ENCODE data around the gene CARS1. TPM values are rescaled to one million over a fixed set of nuclear protein-coding genes. Genes with fewer than 3 reads are reported as not detected.

Gene CARS1
- polyA plus RNA-seq, 3 donors, result 24.2 to 29.0 (median 25.4) TPM

DNA sequence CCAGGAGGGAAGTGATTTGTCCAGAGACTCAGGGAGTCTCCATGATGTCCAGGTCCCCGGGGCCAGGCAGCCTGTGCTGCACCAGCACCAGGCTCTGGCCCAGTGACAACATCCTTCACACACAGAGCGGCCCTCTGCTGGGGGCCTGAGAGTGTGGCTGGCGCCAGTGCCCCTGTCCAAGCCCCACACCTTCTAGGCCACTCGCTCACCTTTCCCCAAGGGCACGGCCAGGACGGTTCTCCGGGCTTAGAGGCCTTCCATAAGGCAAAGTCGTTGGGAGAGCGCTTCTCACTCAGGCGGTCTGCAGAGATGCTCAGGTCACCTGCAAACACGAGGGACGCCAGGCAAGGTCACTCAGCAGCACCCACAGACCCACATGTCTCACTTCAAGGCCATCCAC is 37.2 kb downstream of the CARS1 start:
- no peak for DNase-seq (ENCODE audit: extremely low read depth in 1 of 11, low read depth in 9 of 11, low spot score in 4 of 11)

DNA sequence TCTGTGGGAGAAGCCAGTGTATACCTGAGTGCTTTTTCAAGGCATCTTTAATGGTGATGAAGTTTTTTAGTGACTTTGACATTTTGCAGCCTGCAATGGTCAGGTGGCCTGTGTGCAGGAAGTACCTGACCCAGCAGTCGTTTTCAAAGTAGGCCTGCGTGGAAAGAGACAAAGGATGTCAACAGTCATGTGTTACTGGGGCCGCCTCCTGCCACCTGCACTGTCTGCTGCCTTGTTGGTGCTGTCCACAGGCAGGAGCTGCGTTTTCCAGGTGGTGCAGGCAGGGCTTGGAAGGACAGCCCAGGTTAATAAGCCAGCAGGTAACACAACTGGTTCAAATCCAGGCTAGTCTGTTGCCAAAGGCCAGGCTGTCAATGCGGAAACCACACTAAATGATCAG is 38.6 kb downstream of the CARS1 start:
- no peak for DNase-seq (ENCODE audit: extremely low read depth in 1 of 11, low read depth in 9 of 11, low spot score in 4 of 11)

DNA sequence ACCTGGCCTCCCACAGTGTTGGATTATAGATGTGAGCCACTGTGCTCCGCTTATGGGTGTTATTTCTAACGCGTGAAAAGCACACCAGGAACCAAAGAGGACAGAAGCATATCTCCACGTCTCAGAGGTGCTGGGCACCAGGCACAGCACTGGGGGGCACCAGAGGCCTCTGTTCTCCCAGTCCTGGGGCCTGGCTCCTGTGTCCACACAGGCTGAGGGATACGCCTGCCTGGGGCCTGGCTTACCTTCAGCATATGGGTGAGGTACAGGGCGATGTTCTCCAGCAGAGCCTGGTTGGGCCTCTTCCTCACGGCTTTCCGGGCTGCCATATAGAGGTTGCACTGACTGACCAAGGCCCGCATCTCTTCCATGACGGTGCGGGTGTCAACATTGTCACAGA is 40.4 kb downstream of the CARS1 start:
- DNase-seq (ENCODE audit: extremely low read depth in 1 of 11, low read depth in 9 of 11, low spot score in 4 of 11), result no peak

DNA sequence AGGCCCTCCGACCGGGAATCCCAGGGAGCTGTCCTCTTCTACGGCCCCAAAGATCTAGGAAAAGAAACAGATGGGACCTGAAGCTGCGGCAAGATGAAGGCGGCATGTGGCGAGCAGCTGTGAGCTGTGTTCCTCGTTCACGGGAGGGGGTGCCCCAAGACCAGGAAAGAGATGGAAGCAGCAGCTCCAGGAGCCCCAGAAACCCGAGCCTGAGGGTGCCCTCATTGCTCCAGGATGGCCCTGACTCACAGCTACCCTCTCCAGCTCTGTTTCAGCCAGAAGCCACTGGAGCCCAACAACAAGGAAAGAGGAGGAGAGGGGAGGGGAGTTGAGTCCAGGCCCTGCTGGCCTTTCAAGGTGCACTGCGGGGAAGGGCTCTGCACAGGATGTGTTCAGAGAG is 41.4 kb downstream of the CARS1 start:
- DNase-seq (ENCODE audit: extremely low read depth in 1 of 11, low read depth in 9 of 11, low spot score in 4 of 11), result no peak

DNA sequence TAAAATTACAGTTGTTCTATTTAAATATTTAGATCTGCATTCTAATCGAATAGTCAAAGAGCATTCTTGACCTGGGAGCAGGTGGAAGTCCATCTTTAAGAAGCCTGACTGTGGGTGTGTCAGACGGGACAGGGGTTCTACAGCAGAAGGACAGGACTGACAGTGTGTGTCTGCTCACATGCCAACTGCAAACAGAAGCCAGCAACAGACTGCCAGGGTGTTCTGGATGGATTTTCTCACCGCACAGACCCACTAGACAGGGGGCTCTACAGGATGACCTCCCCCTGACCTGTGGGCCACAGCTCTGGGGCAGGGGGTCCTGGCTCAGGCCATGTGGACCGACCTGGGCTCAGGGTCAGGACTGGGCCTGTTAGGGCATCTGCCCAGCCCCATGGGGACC is 42.3 kb downstream of the CARS1 start:
- no peak for DNase-seq (ENCODE audit: extremely low read depth in 1 of 11, low read depth in 9 of 11, low spot score in 4 of 11)

DNA sequence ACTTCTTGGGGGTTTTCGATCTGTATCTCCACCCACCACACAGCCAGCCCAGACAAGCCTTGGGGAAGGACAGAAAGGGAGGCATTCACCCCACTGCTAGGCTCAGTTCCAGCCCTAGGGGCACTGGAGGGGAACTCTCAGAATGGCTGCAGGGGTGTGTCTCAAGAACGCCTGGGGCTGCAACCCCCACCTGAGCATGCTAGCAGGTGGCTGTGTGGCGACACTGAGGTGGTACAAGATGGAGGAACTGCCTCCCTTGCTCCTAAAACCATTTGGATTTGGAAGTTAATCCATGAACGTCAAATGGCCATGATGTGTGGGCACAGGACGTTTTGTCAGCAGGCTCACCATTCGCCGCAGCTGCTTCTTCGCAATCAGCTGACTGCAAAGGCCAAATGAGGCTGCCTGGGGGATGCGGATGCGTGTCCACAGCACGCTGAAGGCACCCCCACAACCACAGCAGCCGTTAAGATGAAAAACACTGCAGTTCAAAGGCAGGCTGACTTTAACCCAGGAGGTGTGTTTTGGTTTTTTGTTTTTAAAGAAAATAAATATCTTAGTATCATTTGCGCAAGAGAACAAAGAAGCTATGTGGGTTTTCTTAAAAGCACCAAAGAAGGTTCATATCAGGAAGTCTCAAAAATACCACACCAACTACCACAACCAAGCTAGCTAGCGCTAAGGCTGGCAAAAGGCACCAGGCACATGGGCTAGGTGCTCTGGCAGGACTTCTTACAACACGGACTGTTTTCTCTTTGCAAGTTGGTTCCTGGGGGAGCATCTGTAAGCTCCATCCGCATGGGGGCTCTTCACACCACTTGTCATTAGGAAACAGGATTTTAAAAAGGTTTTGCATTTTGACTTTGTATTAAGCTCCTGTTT is 42.9 kb downstream of the CARS1 start:
- no peak for DNase-seq (ENCODE audit: extremely low read depth in 1 of 11, low read depth in 9 of 11, low spot score in 4 of 11)

DNA sequence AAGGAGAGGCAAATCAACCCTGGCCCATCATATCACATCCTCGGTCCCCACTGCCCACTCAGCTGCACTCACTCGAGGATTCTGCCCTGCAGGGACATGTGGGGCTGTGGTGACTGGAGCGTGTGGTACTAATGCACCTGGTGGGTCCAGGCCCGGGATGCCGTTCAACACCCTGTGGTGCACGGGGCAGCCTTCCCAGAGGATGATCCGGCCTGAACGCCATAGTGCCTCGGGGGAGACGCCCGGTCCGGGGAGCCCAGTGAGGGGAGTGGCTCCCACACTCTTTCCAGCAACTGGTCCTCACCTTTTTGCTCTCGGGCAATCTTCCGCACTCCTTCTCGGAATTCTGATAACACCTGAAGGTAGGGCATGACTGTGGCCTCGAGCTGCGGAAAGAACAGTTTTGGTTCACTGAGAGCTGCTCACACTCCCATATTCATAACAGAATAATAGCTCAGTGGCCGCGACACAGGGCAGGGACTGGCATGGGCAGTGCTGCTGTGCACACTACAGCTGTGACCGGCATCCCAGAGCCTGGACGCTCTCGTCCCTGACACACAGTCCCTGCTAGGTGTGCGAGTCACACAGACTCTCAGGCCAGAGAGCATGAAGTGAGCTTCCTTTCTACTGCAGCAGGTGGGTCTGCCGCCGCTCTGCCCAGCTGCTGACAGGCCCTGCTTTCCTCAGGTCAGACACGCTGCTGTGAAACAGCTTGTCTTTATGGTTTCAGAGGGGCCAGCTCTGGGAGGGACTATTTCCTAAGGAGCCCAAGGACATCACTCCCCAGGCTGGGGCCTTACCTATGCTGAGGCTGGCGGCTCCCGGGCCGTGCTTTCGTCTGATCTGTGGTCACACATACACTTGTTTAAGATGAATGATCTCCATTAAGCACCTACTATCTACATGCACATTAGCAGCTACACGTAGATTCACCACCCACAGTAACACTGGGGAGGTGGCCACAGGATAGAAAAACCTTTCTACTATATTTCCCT is 45.0 kb downstream of the CARS1 start:
- DNase-seq (ENCODE audit: extremely low read depth in 1 of 11, low read depth in 9 of 11, low spot score in 4 of 11), result no peak

DNA sequence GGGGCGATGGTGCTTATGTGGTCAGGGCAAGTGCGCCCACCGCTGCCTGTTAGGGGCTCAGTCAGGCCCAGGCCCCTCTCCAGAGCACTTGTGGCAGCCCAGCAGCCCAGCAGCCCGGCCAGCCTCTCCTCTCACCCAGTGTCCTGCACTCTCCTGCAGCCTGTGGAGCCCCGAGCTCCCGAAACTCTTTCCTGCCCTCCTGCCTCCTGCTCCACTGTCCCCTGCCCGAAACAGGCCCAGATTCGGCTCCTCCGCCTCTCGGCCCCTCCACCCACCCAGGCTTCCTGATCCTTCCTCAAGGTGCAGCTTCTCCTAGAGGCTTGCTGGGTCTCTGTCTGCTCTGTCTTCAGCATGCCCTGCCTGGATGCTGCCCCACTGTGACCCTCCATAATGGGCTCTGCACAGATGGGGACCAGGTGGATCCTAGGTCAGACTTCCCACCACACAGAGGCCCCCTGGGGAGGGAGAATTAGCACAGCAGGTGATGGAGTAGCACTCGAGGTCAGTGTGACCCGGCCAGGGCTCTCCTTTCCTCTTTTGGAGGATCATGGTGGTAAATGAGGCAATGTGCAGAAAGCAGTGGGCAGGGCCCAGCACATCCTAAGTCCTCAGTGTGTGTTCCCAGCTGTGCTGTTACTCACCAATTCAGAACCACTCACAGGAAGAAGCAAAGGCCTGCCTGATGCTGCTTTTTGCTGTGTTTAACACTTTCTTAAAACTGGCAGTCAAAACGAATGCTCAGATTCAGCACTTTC is 46.5 kb downstream of the CARS1 start:
- no peak for DNase-seq (ENCODE audit: extremely low read depth in 1 of 11, low read depth in 9 of 11, low spot score in 4 of 11)

DNA sequence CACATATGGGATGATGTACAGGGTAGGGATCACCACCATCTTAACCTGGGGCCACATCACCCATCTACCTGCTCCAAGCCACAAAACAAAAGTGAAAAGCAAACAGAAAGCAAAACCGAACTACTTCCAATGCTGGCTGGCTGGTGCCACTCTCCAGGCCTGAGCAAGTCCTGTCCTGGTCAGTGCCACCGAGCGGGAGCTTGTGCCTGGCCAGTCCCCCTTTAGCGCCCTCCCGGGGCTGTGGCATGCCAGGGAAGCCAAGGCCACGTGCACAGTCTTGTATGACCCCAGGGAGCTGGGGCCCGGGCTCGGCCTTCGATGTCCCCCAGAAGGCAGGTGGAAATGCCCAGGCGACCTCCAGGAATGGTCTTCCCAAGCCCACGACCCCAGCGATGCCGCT is 47.2 kb downstream of the CARS1 start:
- DNase-seq (ENCODE audit: extremely low read depth in 1 of 11, low read depth in 9 of 11, low spot score in 4 of 11), result no peak

DNA sequence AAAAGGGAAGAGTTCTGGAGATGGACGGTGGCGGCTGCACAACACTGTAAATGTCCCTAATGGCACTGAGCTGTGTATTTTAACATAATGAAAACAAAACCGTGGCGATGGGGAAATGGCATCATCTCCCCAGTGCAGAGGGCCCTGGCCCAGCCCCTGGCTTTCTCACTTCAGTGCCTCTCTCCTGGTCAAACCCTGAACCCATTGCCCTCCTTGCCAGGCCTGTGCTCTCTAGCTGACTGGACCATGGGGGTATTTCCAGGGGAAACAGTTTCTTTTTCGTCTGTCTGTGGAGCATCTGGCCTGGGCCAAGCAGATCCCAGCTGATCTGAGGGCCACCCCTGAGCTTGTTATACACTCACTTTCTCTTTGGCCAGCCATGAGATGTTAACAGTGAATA is 47.7 kb downstream of the CARS1 start:
- no peak for DNase-seq (ENCODE audit: extremely low read depth in 1 of 11, low read depth in 9 of 11, low spot score in 4 of 11)

DNA sequence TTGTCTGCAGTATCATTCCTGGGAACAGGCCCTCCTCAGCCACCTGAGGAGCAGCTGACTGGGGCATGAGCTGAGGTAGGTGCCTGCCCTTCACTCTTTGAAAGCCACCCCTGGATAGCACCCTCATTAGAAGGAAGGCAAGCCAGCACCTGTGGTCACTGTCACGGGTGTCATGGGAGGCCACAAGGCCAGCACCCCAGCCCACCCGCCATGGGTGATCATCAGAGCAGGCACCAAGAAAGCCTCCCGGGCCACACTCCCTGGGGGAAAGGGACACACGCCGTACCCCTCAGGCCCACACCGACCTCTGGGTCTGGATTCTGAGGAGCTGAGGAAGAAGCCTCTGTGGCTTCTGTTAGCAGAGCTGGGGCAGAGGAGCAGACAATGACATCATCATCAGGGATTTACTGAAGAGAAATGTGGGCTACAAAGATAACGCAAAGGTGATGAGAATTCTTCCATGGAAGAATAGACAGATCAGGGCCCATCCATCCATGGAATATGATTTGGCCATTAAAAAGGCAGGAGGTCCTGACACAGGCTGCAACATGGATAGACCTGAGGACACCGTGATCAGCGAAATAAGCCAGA is 48.4 kb downstream of the CARS1 start:
- no peak for DNase-seq (ENCODE audit: extremely low read depth in 1 of 11, low read depth in 9 of 11, low spot score in 4 of 11)

DNA sequence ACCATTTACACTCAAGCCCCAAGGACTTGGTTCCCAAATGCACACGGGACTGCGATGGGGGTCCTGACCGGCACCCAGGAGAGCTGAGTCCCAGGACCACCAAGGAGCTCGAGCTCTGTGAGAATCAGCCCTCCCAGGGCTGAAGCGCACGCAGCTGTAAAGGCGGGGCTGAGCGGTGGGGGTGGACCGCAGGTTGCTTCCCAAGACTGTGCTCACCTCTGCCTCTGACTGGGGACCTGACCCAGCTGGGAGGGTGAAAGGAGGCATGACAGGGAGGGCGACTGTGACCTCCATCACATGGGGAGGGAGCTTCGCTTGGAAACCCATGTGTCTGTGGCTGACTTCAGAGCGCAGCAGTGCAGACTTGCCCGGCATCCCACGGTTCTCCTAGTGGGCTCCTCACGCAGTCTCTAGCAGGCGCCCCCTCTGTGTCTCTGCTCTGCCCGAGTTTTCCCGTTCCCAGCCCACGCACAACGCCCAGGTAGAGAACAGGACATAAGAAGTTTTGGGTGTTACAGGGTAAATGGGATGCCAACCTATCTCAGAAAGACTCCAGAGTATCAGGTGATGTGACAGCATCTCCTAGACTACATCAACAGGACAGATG is 49.7 kb downstream of the CARS1 start:
- DNase-seq (ENCODE audit: extremely low read depth in 1 of 11, low read depth in 9 of 11, low spot score in 4 of 11), result no peak

DNA sequence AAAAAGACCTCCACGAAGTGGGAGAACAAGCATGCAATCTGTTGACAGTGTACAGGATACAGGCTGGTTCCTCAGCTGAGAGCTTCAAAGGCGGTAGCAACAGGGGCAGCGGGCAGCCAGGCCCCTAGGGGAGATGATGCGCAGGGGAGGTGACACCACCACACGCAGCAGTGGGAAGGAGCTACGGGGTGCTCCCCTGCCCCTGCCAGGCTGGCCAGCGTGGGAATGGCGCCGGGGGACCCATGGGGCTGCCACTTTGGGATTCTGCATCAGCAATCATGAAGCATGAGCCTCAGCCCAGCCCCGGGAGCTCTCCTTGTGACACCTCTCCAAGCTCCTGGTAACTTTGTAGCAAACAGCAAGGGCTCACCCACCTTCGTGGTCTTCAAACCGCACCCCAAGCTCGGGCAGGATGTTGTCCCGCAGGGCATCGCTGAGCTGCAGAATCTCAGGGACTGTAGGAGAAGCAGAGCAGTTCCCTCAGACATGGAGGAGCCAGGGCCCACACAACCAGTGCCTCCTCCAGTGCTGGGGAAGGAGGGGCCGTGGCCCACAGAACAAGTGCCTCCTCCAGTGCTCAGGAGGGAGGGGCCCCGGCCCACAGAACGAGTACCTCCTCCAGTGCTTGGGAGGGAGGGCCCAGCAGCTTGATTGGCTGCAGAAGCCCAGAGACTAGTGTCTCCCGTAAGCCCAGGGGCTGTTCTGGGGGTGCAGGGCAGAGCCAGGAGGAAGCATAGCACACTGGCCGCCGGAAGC is 50.5 kb downstream of the CARS1 start:
- DNase-seq (ENCODE audit: extremely low read depth in 1 of 11, low read depth in 9 of 11, low spot score in 4 of 11), result no peak

DNA sequence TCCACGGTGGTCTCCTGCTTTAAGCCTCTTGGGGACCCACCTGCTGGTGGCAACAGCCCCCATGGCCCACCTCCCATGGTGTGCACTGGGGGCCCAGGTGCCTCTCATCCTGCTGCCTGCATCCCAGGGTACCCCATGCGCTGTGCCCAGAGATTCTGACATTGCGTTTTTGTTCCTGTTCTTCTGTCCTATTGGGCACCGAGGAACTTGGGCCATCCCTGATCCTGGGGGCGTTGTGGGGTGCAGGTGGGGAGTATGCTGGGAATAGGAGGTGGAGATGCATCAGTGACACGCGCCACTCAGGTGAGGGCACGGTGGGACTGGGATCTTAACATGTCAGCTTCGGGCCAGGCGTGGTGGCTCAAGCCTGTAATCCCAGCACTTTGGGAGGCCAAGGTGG is 52.7 kb downstream of the CARS1 start:
- DNase-seq (ENCODE audit: extremely low read depth in 1 of 11, low read depth in 9 of 11, low spot score in 4 of 11), result no peak

DNA sequence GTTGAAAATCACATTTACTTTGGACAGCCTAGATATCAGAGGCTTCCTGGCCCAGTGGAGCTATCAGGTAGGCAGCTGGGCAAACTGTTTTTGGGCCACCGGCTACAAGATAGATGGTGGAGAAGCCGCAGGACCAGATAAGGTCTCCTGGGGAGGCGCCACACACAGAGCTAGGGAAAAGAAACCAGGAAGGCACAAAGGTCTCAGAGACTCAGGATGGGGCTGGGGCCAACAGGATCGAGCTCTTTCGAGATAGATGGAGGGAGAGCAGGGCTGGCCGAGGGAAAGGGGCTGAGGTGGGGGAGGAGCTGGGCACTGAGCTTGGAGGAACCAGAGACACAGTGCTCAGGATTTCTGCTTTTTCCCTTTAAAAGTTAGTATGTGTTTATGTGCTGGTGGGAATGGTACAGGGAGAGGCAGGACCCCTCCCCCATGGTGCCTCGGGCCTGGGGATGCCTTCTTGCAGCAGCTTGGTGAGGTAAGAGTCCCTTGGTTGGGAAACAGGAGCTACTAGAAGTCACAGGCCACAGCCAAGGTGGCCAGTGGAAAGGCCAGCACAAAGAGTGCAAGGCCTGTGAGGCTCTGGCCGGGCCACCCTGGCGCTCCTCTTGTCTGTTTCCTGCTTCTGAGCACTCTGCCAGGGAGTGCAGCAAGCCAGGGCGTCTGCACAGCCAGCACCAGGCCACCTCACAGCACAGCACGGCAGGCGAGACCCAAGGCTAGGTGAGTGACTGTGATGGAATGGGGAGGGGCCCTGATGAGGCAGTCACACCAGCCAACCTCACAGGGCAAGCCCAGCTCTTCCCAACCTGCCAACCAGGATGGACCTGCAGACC is 53.6 kb downstream of the CARS1 start:
- no peak for DNase-seq (ENCODE audit: extremely low read depth in 1 of 11, low read depth in 9 of 11, low spot score in 4 of 11)

DNA sequence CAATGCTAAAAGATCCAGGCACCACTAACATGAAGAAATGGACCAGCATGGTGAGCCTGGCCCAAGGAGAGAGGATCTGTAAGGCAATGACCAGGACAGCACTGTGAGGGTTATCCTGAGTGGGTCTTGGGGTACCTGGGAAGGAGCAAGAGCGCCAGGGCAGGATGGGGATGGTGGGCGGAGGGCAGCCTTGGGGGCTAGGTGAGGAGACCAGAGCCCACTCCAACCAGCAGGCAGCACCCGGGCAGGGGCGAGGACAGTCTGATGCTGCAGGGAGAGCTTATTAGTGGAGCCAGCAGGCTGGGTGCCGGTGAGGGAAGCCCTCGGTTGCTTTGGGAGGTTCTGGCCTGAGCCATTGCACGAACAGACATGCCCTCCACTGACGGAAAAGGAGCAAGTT is 54.4 kb downstream of the CARS1 start:
- DNase-seq (ENCODE audit: extremely low read depth in 1 of 11, low read depth in 9 of 11, low spot score in 4 of 11), result no peak

DNA sequence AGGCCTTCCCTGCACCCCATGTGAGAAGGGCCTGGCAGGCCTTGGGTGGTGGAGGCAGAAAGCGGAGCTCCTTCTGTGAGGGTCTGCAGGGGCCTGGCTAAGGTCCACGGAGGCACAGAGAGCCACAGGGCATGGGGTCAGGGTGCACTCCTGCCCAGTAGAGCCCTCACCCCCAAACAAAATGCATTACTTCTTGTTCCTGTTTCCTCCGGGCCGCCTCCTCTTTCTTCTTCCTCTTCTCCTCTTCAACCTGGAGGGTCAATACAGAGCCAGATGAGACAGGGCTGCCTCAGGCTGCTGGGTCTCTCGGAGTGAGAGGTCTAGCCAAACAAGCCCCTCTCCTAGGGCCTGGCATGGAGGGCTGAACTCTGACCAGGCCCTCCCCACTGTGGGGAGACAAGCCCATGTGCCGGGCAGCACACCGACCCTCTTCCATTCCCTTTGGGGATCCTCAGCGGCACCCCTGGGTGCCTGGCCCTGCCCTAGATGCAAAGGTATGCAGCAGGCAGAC is 54.8 kb downstream of the CARS1 start:
- DNase-seq (ENCODE audit: extremely low read depth in 1 of 11, low read depth in 9 of 11, low spot score in 4 of 11), result no peak
